ENCODE measurements around the gene TRIM34. TPM values are rescaled to one million over a fixed set of nuclear protein-coding genes. Genes with fewer than 3 reads are reported as not detected.
"Not testable (repeated sequence)": the region's sequence is repeated elsewhere in the genome, so short reads cannot be mapped to it uniquely, and the experiment has no call there.

The TRIM34 gene
- polyA plus RNA-seq, 1 donor: 4.1 TPM

DNA sequence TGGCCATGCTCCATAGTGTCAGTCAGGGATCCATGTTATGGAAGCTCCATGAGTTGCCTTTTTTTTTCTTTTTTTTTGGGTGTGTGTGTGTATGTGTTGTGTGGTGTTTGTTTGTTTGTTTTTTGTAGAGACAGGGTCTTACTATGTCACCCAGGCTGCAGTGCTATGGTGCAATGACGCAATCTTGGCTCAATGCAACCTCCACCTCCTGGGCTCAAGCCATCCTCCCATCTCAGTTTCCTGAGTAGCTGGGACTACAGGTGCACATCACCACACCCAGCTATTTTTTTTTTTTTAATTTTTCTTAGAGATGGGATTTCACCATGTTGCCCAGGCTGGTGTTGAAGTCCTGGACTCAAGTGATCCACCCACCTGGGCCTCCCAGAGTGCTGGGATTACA is 63.7 kb downstream of the TRIM34 start:
- DNase-seq: no peak

DNA sequence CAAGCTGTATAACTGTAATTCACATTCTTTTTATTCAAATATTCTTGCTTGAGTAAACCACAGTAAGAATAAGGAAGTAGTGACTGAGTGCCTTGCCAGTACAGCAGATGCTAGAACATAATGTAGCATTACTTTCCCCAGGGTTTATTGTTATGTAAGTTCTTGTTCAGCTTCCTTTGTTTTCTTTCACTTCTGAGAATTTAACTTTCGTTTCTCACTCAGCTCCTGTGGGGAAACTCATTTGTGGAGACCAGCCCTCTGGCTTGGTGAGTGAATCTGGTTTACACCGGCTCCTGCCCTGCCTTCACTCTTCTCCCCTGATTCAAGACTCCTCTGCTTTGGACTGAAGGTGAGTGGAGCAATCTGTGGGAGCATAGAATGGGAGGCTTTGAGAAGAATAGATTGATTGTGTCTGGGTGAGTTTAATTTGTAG is 64.8 kb downstream of the TRIM34 start, which contains the start of gene TRIM22:
TRIM22 (plus strand) TSS at position 240 of the 433 bp plus-strand sequence. CDS start 6,443 bp downstream, outside the sequence.
- peak; percentile 63 for DNase-seq

GRCh38 chr11:5690216-5690615 is 65.4 kb downstream of the TRIM34 start:
- DNase-seq: peak; percentile 8

- no peak for DNase-seq
These were observed 65.9 kb downstream of the TRIM34 start for GRCh38 chr11:5690736-5691135.

DNA sequence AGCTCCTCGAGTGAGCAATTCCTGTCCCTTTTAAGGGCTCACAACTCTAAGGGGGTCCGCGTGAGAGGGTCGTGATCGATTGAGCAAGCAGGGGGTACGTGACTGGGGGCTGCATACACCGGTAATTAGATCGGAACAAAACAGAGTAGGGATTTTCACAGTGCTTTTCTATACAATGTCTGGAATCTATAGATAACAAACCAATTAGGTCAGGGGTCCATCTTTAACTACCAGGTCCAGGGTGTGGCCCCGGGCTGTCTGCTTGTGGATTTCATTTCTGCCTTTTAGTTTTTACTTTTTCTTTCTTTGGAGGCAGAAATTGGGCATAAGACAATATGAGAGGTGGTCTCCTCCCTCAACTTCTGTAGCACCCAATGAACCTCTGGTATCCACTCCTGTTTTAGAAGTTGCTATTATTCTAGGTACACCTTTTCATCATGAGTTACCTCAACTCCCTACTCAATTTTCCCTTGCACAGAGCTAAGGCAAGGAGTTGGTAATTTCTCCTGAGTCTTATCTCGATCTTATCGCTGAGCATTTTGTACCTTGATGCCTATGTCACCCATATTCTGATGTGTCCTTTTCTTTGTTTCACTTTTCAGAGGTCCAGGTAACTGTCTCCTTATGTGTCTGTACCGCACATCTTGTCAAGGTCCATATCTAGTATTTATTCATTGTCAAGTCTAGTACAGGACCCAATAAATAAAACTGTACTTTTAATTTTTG is 66.6 kb downstream of the TRIM34 start:
- DNase-seq: not testable (repeated sequence)

GRCh38 chr11:5691964-5692361 is 67.2 kb downstream of the TRIM34 start:
- no peak for DNase-seq

Other genes starting within 250 kb of the TRIM34 start
- not detected for gene OR51M1, start 241.2 kb upstream of the TRIM34 start, polyA plus RNA-seq (ENCODE audit: insufficient read length)
- not detected for gene OR51Q1, start 202.9 kb upstream of the TRIM34 start, polyA plus RNA-seq (ENCODE audit: insufficient read length)
- not detected for gene OR51I1, start 183.5 kb upstream of the TRIM34 start, polyA plus RNA-seq (ENCODE audit: insufficient read length)
- not detected for gene OR51I2, start 175.7 kb upstream of the TRIM34 start, polyA plus RNA-seq (ENCODE audit: insufficient read length)
- gene OR52D1, start 136.3 kb upstream of the TRIM34 start, polyA plus RNA-seq (ENCODE audit: insufficient read length): not detected
- gene UBQLN3, start 115.0 kb upstream of the TRIM34 start, polyA plus RNA-seq (ENCODE audit: insufficient read length): not detected
- gene UBQLNL, start 108.3 kb upstream of the TRIM34 start, polyA plus RNA-seq (ENCODE audit: insufficient read length): 0.22 TPM
- not detected for gene OR52H1, start 76.5 kb upstream of the TRIM34 start, polyA plus RNA-seq (ENCODE audit: insufficient read length)
- not detected for gene OR52B6, start 44.1 kb upstream of the TRIM34 start, polyA plus RNA-seq (ENCODE audit: insufficient read length)
- gene TRIM6, start 28.4 kb upstream of the TRIM34 start, polyA plus RNA-seq (ENCODE audit: insufficient read length): 1.1 TPM
- 13.9 TPM for gene TRIM5, start 60.1 kb downstream of the TRIM34 start, polyA plus RNA-seq (ENCODE audit: insufficient read length)
- gene TRIM22, start 64.8 kb downstream of the TRIM34 start, polyA plus RNA-seq (ENCODE audit: insufficient read length): 12.1 TPM
- not detected for gene OR56B1, start 111.4 kb downstream of the TRIM34 start, polyA plus RNA-seq (ENCODE audit: insufficient read length)
- 0.26 TPM for gene OR52N4, start 129.2 kb downstream of the TRIM34 start, polyA plus RNA-seq (ENCODE audit: insufficient read length)
- gene OR52N5, start 158.4 kb downstream of the TRIM34 start, polyA plus RNA-seq (ENCODE audit: insufficient read length): not detected
- gene OR52N1, start 166.3 kb downstream of the TRIM34 start, polyA plus RNA-seq (ENCODE audit: insufficient read length): not detected
- not detected for gene OR52N2, start 183.9 kb downstream of the TRIM34 start, polyA plus RNA-seq (ENCODE audit: insufficient read length)
- gene OR52E6, start 216.9 kb downstream of the TRIM34 start, polyA plus RNA-seq (ENCODE audit: insufficient read length): not detected
- gene OR52E8, start 232.7 kb downstream of the TRIM34 start, polyA plus RNA-seq (ENCODE audit: insufficient read length): not detected

All from hindlimb muscle (tissue), 1 donor.